Measurements from ENCODE around the gene BRPF1.

The BRPF1 gene

GRCh38 chr3:9754678-9755077 lies 23.1 kb downstream of the BRPF1 start:
- Histone ChIP-seq H3K9me3 (ENCODE audit: insufficient read depth, low read depth, low read length) (no peaks in the 10 kb centered on the region), H3K79me2 (ENCODE audit: control insufficient read depth, insufficient read depth, low read length, poor library complexity) (no peaks in the 10 kb centered on the region), H3K18ac (ENCODE audit: low read length) (no peak overlapping the region), H3K27me3 (ENCODE audit: insufficient read depth, low read length) (no peaks in the 10 kb centered on the region), H2AK5ac (ENCODE audit: low read length) (no peak overlapping the region), H2AFZ (ENCODE audit: insufficient read depth, low read length, poor library complexity) (no peak overlapping the region), H3K9ac (ENCODE audit: low read length) (no peak overlapping the region), H4K91ac (ENCODE audit: low read depth, low read length) (no peak overlapping the region), H3K4me1 (ENCODE audit: control insufficient read depth in 1 of 2, insufficient read depth in 2 of 2, low read length in 2 of 2) (peaks cover 3 to 5% of the 10 kb centered on the region in 2 experiments), H3K27ac (ENCODE audit: low read depth, low read length) (no peak overlapping the region), H3K4me2 (ENCODE audit: low read length) (no peak overlapping the region), H3K14ac (ENCODE audit: low read length) (no peak overlapping the region), H4K12ac (ENCODE audit: low read depth, low read length) (no peak overlapping the region), H2BK5ac (ENCODE audit: low read depth, low read length, poor library complexity) (no peak overlapping the region), H3K4ac (ENCODE audit: low read depth, low read length) (no peak overlapping the region), H3K36me3 (ENCODE audit: control insufficient read depth in 1 of 2, insufficient read depth in 2 of 2, low read length in 2 of 2) (peaks cover 28 to 32% of the 10 kb centered on the region in 2 experiments), H4K8ac (ENCODE audit: low read depth, low read length) (no peak overlapping the region), H3K4me3 (ENCODE audit: low read depth, low read length) (no peak overlapping the region), H2BK12ac (ENCODE audit: low read length) (no peak overlapping the region), H3K23ac (ENCODE audit: low read length) (no peak overlapping the region), H2BK120ac (ENCODE audit: insufficient read depth, low read length, poor library complexity) (no peak overlapping the region), H3K79me1 (ENCODE audit: low read length) (peaks cover 4% of the 10 kb centered on the region)
- DNase-seq, result no peak
- no CpG with 5 or more reads among the region's 8 CpGs for WGBS (ENCODE audit: extremely low coverage, insufficient coverage, insufficient read length)

DNA sequence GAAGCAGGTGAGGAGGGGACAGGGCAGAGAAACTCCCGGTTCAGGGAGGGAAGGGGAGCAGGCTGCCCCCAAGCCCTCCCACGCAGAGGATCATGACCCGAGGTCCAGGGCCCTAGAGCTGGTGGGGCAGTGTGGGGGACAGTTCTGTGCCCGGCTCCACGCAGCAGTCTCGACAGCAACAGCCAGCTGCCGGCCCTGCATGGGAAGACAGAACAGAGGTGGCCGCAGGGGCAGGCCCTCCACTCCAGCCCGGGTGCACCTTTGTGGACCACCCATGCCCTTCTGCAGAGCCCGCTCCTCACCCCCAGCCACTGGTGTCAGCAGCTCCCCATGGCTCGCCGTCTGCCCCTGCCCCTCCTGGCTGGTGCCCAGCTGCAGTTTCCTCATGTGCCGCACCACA lies 25.9 kb downstream of the BRPF1 start:
- H2BK12ac ChIP-seq (ENCODE audit: low read length), result no peak overlapping the region
- no peak overlapping the region for H3K4ac ChIP-seq (ENCODE audit: low read depth, low read length)
- H2BK5ac ChIP-seq (ENCODE audit: low read depth, low read length, poor library complexity), result no peak overlapping the region
- no peak overlapping the region for H2AK5ac ChIP-seq (ENCODE audit: low read length)
- H3K18ac ChIP-seq (ENCODE audit: low read length), result no peak overlapping the region
- H4K91ac ChIP-seq (ENCODE audit: low read depth, low read length), result no peak overlapping the region
- H3K27ac ChIP-seq (ENCODE audit: low read depth, low read length), result no peak overlapping the region
- H3K4me3 ChIP-seq (ENCODE audit: low read depth, low read length), result no peak overlapping the region
- peaks cover 22 to 25% of the 10 kb centered on the region in 2 experiments for H3K36me3 ChIP-seq (ENCODE audit: control insufficient read depth in 1 of 2, insufficient read depth in 2 of 2, low read length in 2 of 2)
- no CpG with 5 or more reads among the region's 13 CpGs for WGBS (ENCODE audit: extremely low coverage, insufficient coverage, insufficient read length)
- no peaks in the 10 kb centered on the region for H3K27me3 ChIP-seq (ENCODE audit: insufficient read depth, low read length)
- no peak overlapping the region for H3K4me2 ChIP-seq (ENCODE audit: low read length)
- no peaks in the 10 kb centered on the region for H3K79me1 ChIP-seq (ENCODE audit: low read length)
- no peaks in the 10 kb centered on the region for H3K79me2 ChIP-seq (ENCODE audit: control insufficient read depth, insufficient read depth, low read length, poor library complexity)
- no peak overlapping the region for H4K12ac ChIP-seq (ENCODE audit: low read depth, low read length)
- H3K23ac ChIP-seq (ENCODE audit: low read length), result no peak overlapping the region
- H3K9me3 ChIP-seq (ENCODE audit: insufficient read depth, low read depth, low read length), result no peaks in the 10 kb centered on the region
- H4K8ac ChIP-seq (ENCODE audit: low read depth, low read length), result no peak overlapping the region
- H3K4me1 ChIP-seq (ENCODE audit: control insufficient read depth in 1 of 2, insufficient read depth in 2 of 2, low read length in 2 of 2), result no peaks in the 10 kb centered on the region
- no peak overlapping the region for H3K14ac ChIP-seq (ENCODE audit: low read length)
- no peak overlapping the region for H2AFZ ChIP-seq (ENCODE audit: insufficient read depth, low read length, poor library complexity)
- DNase-seq, result no peak
- H3K9ac ChIP-seq (ENCODE audit: low read length), result no peak overlapping the region
- no peak overlapping the region for H2BK120ac ChIP-seq (ENCODE audit: insufficient read depth, low read length, poor library complexity)

DNA sequence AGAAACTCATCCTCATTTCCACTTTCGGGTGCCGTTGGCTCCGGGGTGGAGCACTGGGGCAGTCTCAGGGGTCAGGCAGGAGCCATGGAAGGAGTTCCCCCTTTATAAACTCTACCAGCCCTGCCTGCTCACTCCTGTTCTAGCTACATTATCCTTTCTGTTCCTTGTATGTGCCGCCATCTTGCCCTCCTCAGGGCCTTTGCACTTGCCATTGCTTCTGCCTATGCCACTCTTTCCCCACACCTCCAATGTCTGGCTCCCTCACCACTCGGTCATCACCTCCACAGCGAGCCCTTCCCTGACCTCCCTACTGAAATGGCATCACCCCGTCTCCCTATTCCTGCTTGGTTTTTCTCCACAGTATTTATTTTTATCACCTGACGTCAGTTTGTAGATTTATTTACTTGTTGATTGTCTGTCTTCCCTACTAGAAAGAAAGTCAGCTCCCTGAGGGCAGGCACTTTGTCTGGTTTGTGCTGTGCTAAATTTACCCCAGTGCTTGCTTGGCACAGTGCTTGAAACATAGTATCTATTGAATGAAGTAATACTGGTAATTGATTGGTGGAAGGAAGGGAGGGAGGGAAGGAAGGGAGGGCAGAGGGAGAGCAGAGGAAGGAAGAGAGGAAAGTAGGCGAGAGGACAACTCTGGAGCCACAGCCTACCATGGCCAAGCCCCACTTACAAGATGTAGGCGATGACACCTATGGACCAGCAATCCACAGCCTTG lies 29.4 kb downstream of the BRPF1 start:
- Histone ChIP-seq H3K23ac (ENCODE audit: low read length) (no peak overlapping the region), H3K79me1 (ENCODE audit: low read length) (no peaks in the 10 kb centered on the region), H4K8ac (ENCODE audit: low read depth, low read length) (no peak overlapping the region), H3K27me3 (ENCODE audit: insufficient read depth, low read length) (no peaks in the 10 kb centered on the region), H3K4ac (ENCODE audit: low read depth, low read length) (no peak overlapping the region), H3K36me3 (ENCODE audit: control insufficient read depth in 1 of 2, insufficient read depth in 2 of 2, low read length in 2 of 2) (peaks cover 18 to 23% of the 10 kb centered on the region in 2 experiments), H3K27ac (ENCODE audit: low read depth, low read length) (no peak overlapping the region), H3K4me1 (ENCODE audit: control insufficient read depth in 1 of 2, insufficient read depth in 2 of 2, low read length in 2 of 2) (no peaks in the 10 kb centered on the region), H3K9ac (ENCODE audit: low read length) (no peak overlapping the region), H3K18ac (ENCODE audit: low read length) (no peak overlapping the region), H3K4me3 (ENCODE audit: low read depth, low read length) (no peak overlapping the region), H4K91ac (ENCODE audit: low read depth, low read length) (no peak overlapping the region), H2BK5ac (ENCODE audit: low read depth, low read length, poor library complexity) (no peak overlapping the region), H2BK120ac (ENCODE audit: insufficient read depth, low read length, poor library complexity) (no peak overlapping the region), H3K9me3 (ENCODE audit: insufficient read depth, low read depth, low read length) (no peaks in the 10 kb centered on the region), H2BK12ac (ENCODE audit: low read length) (no peak overlapping the region), H4K12ac (ENCODE audit: low read depth, low read length) (no peak overlapping the region), H3K79me2 (ENCODE audit: control insufficient read depth, insufficient read depth, low read length, poor library complexity) (no peaks in the 10 kb centered on the region), H2AFZ (ENCODE audit: insufficient read depth, low read length, poor library complexity) (no peak overlapping the region), H2AK5ac (ENCODE audit: low read length) (no peak overlapping the region), H3K14ac (ENCODE audit: low read length) (no peak overlapping the region), H3K4me2 (ENCODE audit: low read length) (no peak overlapping the region)
- WGBS (ENCODE audit: extremely low coverage, insufficient coverage, insufficient read length), result no CpG with 5 or more reads among the region's 10 CpGs
- no peak for DNase-seq

DNA sequence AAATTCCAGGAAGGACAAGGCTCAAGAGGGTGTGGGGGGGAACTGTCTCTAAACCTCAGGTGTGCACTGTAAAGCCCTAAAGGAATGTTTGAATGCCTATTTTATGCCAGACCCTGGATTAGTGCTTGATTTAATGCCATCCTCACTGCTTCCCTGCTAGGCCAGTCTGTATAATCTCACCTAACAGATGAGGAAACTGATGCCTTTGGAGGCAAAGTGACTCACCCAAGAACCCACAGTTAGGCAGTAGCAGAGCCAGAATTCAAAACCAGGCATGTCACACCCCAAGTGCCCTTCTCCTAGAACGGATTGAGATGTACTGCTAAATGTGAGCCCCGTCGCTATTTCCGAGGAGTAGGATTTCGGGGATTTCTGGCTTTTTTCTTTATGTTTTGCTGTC lies 30.4 kb downstream of the BRPF1 start:
- Histone ChIP-seq H3K79me1 (ENCODE audit: low read length) (no peaks in the 10 kb centered on the region), H4K8ac (ENCODE audit: low read depth, low read length) (no peak overlapping the region), H3K18ac (ENCODE audit: low read length) (no peak overlapping the region), H3K4ac (ENCODE audit: low read depth, low read length) (no peak overlapping the region), H3K23ac (ENCODE audit: low read length) (no peak overlapping the region), H3K14ac (ENCODE audit: low read length) (no peak overlapping the region), H3K9ac (ENCODE audit: low read length) (no peak overlapping the region), H3K4me2 (ENCODE audit: low read length) (no peak overlapping the region), H2BK12ac (ENCODE audit: low read length) (no peak overlapping the region), H3K4me1 (ENCODE audit: control insufficient read depth in 1 of 2, insufficient read depth in 2 of 2, low read length in 2 of 2) (no peaks in the 10 kb centered on the region), H3K27me3 (ENCODE audit: insufficient read depth, low read length) (no peaks in the 10 kb centered on the region), H2AK5ac (ENCODE audit: low read length) (no peak overlapping the region), H2AFZ (ENCODE audit: insufficient read depth, low read length, poor library complexity) (no peak overlapping the region), H3K27ac (ENCODE audit: low read depth, low read length) (no peak overlapping the region), H3K9me3 (ENCODE audit: insufficient read depth, low read depth, low read length) (no peaks in the 10 kb centered on the region), H3K36me3 (ENCODE audit: control insufficient read depth in 1 of 2, insufficient read depth in 2 of 2, low read length in 2 of 2) (peaks cover 12 to 14% of the 10 kb centered on the region in 2 experiments), H3K4me3 (ENCODE audit: low read depth, low read length) (no peak overlapping the region), H2BK5ac (ENCODE audit: low read depth, low read length, poor library complexity) (no peak overlapping the region), H3K79me2 (ENCODE audit: control insufficient read depth, insufficient read depth, low read length, poor library complexity) (no peaks in the 10 kb centered on the region), H2BK120ac (ENCODE audit: insufficient read depth, low read length, poor library complexity) (no peak overlapping the region), H4K91ac (ENCODE audit: low read depth, low read length) (no peak overlapping the region), H4K12ac (ENCODE audit: low read depth, low read length) (no peak overlapping the region)
- WGBS (ENCODE audit: extremely low coverage, insufficient coverage, insufficient read length), result no CpG with 5 or more reads among the region's 5 CpGs
- no peak for DNase-seq

All from trophoblast cell (in vitro differentiated cells and primary cell).